DMS 273 (cell line): Measurements from ENCODE around the gene CDHR2.
A peak's percentile ranks its signal among the peaks of the same experiment; 100 is the strongest.
"Not testable (repeated sequence)": the region's sequence is repeated elsewhere in the genome, so short reads cannot be mapped to it uniquely, and the experiment has no call there.

ENCODE experiments used
- DNase-seq: peaks from one replicate; lab custom pipeline; 2025; ENCODE audit not compliant: unreplicated experiment; lab: John Stamatoyannopoulos, UW

The CDHR2 gene

DNA sequence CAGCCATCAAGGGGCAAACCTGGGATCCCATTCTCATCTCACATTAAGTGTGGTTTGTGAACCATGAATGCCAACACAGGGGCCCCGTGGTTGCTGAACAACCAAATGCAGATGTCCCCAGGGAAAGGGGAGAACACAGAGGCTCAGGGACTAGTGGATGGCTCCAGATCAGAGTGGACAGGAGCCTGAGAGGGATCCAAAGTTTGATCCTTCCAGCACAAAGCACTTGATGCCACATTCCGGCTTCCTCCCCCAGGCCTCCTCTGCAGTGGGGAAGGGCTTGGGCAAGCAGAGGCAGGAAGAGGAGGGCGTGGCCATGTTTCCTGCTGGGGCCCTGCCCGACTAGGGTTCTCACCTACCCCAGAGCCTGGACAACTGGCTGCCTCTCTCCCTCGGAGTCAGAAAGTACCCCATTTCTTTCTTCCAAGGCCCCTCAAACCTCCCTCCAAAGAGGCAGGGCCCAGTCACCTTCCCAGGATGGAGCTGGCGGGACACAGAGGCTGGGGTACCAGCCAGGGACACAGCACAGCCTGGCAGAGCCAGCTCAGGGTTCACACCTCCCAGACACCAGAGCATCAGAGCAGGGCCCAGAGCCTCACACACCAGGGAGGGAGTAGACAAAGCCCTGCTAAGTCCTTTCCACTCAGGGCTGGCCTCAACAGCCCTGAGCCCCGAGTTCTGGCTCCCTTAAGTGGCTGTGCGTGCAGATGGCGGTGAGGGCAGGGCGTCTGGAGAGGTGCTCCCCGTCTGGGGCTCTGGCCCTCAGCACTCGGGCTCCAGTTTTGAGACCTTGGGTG is 7.6 kb upstream of the CDHR2 start:
- DNase-seq = peak; percentile 79

DNA sequence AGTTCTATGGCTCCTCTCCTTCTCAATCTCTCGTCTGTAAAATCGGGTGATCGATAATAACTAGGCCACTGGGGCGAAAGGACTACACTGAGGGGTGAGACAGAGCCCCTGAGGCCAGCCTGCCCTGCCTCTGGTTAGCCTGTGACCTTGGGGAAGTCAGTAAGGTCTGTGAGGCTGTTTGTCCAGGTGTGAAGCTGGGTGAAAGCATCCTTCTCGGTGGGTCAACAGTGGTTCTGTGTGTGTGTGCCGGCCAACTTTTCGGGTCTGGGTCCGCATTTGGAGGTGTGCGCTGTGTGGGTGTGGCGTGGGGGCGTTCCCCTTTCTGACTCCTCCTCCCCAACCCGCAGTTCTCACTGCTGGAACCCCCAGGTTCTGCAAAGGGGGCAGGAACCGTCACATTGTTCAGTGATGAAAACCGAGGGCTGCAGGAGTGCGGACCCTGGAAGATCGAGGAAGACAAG is 7.0 kb upstream of the CDHR2 start:
- DNase-seq = no peak

- DNase-seq = peak; percentile 85
These were observed 6.3 kb upstream of the CDHR2 start for GRCh38 chr5:176542596-176543427.

DNA sequence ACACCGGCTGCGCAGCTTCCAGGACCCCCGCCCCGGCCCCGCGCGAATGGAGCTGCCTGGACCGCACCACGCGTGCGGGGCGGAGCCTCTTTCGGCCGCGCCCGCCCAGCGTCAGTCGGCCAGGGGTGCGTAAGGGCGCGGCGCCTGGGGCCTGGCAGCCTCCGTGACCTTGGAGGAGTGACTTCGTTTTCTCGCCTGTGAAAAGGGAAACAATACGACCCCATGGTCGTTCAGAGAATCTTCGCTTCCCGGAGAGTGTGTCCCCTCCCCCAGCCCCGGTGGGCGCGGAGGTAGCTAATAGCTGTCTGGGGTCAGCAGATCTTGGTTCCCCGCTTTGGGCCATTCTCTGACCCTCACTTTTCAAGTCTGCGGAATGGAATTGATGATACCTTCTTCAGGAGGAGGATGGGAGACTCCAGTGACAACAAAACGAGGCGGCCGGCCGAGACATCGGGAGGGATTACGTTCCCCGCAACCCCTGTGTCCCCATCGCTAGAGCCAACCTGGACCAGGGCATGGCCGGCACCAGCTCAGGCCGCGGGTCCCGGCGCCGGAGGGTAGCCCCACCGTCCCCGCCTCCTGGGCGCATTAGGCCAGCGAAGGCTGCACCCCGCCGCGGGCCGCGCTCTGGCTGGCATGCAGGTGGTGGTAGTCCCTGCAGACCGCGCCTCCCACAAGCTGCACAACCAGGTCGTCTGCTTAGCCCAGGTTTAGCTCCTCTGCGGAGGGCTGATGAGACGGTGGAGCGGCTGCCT is 5.5 kb upstream of the CDHR2 start:
- DNase-seq = peak; percentile 89

GRCh38 chr5:176545388-176545736 is 3.8 kb upstream of the CDHR2 start:
- DNase-seq = no peak

DNA sequence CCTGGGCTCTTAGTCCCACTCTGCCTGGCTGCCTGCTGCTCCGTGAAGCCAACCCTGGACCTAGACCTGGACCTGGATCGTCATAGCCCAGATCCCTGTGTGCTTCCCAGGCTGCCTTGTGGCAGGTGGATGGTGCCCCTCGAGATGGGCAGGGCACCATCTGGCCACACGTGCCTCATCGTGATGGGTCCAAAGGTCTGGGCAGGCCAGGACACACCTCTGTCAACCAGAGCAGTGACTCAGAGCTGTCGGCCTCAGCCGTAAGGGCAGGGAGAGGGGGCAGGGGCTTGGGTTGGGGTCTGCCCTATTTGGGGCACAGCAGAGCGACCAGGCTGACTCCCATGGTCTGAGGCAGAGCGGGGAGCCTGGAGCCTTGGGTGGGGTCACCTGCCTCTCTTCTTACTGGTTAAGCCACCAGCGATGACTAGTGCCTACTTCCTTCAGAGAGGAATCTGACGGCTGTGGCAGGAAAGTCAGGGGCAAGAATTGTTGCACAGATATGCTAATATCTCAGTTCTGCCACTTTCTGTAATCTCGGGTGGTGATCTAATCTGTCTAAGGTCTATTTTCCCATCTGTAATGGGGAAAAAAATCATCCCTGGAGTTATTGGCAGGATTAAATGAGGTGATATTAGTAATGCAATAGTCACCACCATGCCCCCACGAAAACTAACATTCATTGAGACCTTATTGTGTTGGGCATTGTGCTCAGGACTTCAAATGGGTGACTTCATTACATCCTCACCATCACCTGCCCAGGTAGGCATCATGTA is 3.2 kb upstream of the CDHR2 start:
- no peak for DNase-seq

DNA sequence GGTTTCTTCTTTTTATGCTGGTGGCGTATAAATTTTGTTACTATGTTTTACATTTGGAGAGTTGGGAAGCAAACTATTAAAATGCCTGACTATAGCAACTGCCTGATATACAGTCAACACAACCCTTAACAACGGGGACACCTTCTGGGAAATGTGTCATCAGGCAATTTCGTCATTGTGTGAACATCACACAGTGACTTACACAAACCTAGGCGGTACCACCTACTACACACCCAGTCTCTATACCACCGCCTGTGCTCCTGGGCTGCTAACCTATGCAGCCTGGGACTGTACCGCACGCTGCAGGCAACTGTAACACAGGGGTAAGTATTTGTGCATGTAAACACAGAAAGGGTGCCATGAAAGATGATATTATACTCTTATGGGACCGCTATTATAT is 1.3 kb upstream of the CDHR2 start:
- no peak for DNase-seq

DNA sequence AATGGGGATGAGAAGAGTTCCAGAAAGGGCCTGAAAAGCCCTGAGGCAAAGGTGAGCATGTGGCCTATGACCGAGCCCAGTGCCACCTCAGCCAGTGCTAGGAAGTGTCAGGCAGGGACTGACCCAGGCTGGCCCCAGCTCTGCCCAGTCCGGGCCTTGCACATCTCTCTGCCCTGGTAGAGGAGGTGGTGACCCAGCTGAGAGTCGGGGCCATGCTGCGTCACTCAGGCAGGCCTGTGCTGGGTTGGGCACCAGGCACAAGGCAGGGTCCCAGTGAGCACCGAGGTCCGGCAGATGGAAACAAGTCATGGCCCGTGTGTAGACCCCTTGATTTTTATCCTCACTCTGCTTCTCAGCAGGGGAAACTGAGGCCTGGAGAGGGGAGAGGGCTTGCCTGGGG is 729 bp downstream of the CDHR2 start:
- DNase-seq = no peak

DNA sequence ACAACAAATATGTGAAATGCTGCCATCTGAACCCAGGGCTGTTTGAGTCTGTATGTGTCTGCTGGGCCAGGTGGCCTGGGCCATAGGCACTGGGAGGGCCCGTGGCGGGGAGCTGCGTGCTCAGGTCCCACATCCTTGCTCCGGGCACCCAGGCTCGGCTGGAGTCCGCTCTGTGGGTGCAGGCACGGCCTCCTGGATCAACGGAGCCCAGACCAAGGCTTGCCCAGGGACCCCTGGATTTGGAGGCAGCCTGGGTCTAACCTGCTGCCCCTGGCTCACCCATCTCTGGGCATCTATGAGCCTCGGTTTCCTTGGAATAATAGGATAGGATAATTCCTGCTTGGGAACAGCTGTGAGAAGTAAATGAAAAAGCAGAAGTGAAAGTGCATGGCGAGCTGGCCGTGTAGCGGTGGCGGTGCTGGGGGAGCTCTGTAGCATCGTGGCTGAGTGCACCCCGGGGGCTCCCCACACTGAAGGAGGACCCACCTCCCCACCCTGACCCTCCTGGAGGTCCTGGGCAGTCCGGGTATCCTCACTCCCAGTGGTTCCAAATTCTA is 1.2 kb downstream of the CDHR2 start:
- no peak for DNase-seq

- DNase-seq = not testable (repeated sequence)
These were observed 1.8 kb downstream of the CDHR2 start for GRCh38 chr5:176550937-176551336.

- DNase-seq = no peak
These were observed 3.3 kb downstream of the CDHR2 start for GRCh38 chr5:176552332-176552869.

DNA sequence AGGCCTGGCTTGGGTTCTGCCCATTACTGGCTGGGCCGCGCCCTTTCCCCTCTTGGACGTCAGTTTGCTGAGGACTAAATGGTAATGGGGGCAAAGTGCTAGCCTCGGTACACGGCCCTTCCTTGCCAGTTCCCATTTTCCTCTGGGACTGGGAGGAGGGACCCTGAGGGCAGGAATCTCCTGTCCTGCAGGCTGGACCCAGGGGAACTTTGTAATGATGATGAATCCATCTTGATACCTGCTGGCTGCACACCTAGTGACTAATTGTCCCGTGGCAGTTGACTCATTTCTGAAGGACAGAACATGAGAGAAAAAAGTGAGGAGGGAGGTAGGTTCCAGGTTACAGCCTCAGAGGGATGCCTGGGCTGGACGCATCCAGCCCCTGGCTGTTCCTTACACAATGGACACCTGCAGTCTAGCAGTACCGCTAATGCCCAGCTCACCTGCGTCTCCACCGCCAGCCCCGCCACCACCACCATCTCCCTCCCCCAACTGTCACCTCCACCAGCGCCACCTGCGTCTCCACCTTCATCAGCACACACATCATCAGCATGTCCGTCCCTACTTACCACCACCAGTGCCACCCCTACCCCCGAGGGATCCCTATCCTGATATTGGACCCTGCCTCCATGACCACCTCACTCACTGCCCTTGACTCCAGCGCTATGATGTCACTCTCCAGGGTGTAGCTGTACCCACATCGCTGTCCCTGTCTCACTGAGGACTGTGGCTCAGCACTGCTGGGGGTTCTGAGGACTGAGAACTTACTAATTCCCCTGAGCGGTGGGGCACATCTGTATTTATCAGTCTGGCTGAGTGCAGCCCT is 4.3 kb downstream of the CDHR2 start:
- no peak for DNase-seq

- no peak for DNase-seq
These were observed 8.7 kb downstream of the CDHR2 start for GRCh38 chr5:176557846-176558245.

DNA sequence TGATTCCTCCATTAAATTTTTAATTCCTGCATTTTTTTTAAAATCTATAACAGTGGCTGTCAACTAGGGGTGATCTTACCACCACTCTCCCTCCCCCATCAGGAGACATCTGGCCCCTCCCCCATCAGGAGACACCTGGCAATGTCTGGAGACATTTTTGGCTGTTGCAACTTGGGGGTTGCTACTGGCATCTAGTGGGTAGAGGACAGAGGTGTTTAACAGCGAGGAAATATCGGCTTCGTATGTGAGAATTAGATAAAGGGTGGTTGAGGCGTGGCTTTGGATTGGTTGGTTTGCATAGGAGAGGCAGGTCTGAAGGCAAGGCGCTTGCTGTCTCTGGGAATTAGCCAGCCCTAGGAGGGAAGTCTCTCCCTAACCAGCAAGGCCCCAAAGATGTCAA is 10.5 kb downstream of the CDHR2 start:
- DNase-seq = peak; percentile 56

DNA sequence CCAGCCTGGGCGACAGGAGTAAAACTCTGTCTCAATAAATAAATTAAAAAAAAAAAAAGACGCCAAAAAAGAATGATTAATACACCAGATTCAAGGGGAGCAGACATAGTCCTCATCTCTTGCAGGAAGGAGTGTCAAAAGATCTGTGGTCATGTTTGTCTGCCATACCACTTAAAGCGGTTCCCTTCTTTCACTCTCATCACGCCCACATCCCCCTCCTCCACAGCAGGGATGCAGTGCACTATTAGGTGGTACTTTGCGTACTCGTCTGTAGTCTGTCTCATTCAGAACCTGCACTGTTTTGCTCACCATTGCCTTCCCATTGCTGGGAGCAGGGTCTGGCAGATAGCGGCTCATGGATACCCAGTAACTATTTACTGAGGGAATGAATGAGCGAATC is 11.2 kb downstream of the CDHR2 start:
- DNase-seq = no peak

GRCh38 chr5:176561259-176561658 is 12.1 kb downstream of the CDHR2 start:
- no peak for DNase-seq

DNA sequence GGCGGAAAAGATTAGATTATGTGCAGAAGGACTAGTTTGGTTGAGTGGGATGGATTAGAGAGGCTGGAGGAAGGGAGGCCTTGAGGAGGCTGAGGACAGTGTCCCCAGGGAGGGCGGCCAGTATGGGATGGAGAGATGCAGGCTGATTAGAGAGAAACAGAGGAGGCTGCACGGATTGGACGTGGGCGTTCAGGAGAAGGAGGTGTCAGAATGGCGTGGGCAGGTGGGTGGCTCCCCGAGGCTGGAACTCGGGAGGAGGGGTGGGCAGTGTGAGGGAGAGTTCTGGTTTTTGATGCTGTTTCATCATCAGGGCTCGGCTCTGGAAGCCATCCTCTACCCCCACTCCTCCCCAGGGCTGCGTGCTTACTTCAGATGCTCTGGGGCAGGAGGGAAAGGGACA is 13.0 kb downstream of the CDHR2 start:
- no peak for DNase-seq

- no peak for DNase-seq
These were observed 14.9 kb downstream of the CDHR2 start for GRCh38 chr5:176564002-176564401.

GRCh38 chr5:176565760-176566288 is 16.7 kb downstream of the CDHR2 start:
- DNase-seq = no peak
